Right kidney (tissue), 1 donor: ENCODE results near the gene PRR19.

ENCODE experiments used
- DNase-seq: peaks from one replicate; pipeline ENCODE4 v3.0.0-alpha.2; 2016

Gene PRR19

DNA sequence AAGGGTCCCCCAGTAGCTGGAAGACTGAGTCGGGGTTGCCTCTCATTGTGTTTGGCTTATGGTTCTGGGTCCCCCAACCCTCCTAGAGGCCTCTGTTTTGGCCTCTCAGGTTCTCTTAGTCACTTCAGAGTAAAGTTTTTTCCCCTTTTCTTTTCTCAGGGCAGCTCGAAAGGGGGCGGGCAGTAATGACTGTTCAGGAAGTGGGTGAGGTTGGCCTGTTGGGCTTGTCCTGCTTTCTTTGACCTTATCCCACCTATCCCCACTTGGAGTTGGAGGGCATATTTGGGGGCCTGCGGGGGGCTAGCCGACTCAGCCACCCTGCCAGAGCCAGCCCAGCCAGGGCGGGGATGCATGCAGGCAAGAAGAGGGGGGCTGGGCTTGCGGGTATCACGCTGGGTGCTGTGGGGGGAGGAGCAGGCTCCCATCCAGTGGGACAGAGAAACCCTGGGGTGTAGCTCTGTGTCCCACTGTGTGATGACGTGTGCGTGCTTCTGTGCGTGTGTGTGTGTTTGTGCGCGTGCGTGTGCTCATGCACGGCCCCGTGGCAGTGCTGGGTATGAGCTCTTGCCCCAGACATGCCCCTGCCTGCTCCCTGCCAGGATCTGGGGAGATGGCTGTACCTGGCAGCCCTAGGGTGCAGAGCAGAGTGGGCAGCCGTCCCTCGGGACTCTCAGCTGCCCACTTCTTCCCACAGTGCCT, 31.4 kb upstream of the PRR19 start:
- DNase-seq, result no peak

DNA sequence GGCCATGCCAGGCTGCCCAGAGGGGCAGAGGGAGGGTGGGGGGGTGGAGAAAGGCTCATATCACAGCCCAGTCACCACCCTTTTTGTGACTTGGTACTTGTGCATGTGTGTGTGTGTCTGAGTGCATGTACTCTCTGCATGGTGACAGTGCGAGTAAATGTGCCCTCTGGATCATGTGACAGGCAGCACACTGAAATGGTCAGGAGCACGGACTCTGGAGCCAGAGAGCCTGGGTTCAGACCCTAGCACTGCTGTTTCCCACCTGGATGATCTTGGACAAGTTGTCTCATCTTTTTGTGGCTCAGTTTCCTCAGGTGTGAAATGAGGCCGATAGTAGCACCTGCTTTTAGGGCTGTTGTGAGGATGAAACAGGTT, 30.9 kb upstream of the PRR19 start:
- DNase-seq, result no peak

DNA sequence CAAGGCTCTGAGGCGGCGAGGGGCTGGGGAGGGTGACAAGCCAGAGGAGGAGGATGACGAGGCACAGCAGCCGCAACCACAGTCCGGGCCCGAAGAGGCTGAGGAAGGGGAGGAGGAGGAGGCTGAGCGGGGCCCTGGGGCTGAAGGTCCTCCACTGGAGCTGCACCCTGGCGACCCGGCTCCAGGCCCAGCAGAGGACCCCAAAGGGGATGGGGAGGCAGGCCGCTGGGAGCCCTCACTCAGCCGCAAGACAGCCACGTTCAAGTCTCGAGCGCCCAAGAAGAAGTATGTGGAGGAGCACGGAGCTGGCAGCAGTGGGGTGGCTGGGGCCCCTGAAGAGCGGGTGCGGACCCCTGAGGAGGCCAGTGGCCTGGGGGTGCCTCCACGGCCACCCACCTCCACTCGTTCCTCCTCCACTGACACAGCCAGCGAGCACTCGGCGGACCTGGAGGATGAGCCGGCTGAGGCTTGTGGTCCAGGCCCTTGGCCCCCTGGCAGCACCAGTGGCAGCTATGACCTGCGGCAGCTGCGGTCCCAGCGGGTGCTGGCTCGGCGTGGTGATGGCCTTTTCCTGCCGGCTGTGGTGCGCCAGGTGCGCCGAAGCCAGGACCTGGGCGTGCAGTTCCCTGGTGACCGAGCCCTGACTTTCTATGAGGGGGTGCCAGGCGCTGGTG, 29.9 kb upstream of the PRR19 start:
- no peak for DNase-seq

DNA sequence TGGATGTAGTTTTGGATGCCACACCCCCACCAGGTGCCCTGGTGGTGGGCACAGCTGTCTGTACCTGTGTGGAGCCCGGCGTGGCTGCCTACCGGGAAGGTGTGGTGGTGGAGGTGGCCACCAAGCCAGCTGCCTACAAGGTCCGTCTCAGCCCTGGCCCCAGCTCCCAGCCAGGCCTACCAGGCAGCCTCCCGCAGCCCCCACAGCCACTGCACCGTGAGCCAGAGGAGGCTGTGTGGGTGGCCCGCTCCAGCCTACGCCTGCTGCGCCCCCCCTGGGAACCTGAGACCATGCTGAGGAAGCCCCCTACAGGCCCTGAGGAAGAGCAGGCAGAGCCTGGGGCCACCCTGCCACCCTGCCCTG, 29.4 kb upstream of the PRR19 start:
- DNase-seq, result no peak

GRCh38 chr19:42272989-42273406, 28.9 kb upstream of the PRR19 start:
- DNase-seq, result no peak

DNA sequence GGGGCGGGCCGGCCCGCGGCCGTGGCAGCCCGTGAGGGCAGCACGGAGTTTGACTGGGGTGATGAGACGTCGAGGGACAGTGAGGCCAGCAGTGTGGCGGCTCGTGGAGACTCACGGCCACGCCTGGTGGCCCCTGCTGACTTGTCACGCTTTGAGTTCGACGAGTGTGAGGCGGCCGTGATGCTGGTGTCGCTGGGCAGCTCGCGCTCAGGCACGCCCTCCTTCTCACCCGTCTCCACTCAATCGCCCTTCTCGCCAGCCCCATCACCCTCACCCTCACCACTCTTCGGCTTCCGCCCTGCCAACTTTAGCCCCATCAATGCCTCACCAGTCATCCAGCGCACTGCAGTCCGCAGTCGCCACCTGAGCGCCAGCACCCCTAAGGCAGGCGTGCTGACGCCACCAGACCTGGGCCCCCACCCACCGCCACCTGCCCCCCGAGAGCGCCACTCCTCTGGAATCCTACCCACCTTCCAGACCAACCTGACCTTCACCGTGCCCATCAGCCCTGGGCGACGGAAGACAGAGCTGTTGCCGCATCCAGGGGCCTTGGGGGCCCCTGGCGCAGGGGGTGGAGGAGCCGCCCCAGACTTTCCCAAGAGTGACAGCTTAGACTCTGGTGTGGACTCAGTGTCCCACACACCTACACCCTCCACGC, 28.4 kb upstream of the PRR19 start:
- DNase-seq, result no peak

DNA sequence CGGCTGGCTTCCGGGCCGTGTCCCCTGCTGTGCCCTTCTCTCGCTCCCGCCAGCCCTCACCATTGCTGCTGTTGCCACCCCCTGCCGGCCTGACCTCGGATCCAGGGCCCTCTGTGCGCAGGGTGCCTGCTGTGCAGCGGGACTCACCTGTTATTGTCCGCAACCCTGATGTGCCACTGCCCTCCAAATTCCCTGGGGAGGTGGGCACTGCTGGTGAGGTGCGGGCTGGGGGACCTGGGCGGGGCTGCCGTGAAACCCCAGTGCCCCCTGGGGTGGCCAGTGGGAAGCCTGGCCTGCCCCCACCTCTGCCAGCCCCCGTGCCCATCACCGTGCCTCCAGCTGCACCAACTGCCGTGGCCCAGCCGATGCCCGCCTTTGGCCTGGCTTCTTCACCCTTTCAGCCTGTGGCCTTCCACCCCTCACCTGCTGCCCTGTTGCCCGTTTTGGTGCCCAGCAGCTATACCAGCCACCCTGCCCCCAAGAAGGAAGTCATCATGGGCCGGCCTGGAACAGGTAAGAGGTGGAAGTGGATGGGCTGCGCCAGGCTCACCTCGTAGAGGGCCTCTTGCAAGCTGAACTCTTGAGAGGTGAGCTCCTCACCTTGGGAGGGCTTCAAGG, 27.8 kb upstream of the PRR19 start:
- no peak for DNase-seq

DNA sequence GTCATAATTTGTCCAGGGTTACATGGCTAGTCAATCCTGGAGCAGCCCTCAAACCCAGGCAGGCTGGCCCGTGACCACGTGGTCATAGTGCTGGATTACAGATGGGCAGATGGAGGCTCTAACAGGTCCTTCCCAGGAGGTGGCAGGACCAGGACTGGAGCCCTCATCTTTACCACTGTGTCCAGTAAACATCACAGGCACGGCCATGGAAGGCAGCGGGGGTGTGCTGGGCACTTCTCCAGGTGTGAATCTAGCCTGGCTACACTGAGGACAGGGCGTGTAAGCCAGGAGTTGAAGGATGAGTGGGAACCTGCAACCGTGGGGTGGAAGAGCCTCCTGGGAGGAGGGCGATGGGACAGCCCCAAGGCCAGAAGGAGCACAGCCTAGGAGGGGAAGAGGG, 26.8 kb upstream of the PRR19 start:
- DNase-seq, result no peak

- no peak for DNase-seq
Observed at GRCh38 chr19:42275517-42275916, 26.4 kb upstream of the PRR19 start.

- no peak for DNase-seq
Observed at GRCh38 chr19:42276284-42276683, 25.6 kb upstream of the PRR19 start.

- no peak for DNase-seq
Observed at GRCh38 chr19:42276821-42277220, 25.1 kb upstream of the PRR19 start.

DNA sequence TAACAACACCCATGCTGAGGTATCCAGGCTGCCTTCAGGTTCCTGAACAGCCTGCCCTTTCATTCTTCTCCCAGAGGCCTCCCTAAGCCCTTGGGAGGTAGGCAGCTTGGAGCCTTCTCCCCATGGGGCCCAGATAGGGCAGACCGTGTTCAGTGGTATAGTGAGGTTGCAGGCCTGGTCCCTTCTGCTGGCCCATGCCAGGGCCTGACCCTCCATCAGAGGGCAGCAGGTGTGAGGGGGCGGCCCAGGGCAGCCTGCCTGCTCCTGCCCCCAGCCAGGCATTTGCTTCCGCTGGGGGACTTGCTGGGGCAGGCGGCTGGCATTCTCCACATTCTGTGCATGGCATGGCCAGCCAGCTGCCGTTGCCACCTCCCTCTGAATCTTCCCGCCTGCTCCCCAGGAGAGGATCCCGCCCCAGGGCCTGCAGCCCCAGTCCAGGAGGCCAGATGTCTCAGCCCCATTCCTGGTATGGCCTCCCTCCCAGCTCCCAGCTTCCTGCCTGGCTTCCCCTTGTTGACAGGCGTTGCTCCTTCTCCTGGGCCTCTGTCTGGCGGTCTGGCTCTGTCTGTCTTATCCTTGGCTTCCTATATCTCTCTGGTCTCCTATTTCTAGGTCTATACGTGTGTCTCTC, 24.0 kb upstream of the PRR19 start:
- DNase-seq, result no peak

GRCh38 chr19:42278452-42279154, 23.3 kb upstream of the PRR19 start:
- DNase-seq, result no peak

DNA sequence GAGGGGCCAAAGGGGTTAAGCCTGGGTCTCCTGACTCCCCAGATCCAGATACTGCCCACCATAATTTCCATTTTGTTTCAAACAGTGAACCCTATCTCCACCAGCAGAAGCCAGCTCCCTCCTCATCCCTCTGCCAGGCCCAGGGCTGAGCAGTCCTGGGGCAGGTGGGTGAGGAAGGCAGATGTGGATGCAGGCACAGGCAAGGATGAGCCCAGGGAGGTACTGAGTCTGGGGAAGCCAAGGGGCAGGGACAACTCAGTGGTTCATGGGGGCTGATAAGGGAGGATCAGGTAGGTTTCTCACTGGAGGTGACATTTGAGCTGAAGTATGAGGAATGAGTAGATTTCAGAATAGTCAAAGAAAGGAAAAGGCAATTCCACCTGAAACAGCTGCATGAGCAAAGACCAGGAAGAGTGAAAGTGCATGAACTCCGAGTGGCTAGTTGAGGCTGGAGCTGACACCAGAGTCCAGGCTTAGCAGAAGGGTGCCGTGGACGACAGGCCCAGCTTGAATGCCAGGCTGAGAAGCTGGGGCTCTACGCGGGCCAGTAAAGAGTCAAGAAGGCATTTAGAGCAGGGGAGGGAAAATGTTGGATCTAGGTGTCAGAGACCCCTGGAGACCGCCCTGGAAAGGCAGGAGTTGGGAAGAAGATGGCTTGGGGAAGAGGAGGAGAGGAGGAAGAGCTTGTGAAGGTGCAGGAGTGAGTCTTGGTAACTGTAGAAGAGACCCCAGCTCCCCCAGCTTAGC, 22.6 kb upstream of the PRR19 start:
- no peak for DNase-seq

DNA sequence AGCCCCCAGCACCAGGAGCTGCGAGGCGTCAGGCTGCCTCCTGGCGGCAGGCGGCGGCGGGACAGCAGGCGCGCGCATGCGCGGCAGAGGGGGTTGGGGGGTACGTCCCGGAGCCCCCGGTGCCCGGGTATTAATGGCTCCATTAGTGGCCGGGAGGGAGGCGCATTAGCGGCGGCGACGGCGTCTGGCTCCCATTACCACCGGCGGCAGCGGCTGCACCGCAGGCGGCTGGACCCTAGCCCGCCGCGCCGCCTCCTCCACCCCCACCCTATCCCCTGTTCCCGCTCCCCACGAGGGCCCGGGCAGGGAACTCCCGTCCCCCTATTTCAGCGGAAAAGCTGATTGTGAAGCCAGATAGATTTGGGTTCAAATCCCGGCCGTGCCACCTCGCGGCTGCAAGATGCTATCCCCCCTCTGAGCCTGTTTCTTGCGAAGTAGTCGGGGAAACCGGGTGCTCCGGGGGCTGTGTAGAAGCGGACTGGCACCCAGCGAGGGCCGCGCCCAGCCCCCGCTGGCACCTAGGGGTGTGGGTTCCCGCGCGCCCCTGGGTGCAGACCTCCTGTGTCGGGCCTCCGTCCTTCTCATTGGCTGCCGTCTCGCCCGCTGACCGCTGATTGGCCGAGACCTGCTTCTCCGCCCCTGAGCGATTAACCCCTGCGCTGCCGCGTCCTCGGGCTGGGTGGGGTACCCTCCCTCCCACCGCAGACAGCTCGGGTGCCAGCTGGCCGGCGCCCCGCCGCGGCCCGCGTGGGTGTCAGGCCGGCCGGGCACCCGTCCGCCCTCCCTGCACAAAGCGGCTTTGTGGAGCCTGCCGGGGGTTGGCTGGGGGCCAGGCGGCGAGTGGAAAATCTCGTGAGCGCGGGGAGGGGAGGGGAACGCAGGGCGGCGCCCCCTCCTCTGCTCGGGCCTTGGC, 21.8 kb upstream of the PRR19 start:
- DNase-seq, result peak; percentile 95

DNA sequence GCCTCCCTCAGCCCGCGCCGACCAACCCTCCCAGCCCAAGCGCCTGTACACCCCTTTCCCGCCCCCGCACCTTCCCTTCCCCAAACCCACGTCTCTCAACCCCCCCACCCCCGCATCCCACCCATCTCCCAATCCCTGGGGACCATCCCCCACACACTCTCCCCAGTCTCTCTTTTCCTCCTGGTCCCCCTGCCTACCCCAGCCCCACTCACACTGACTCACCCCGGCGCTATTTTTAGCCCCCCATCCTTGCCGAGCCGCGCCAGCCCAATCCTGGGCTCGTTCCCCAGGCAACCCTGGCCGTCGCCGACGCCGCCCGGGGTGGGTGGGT, 21.2 kb upstream of the PRR19 start:
- DNase-seq, result no peak

- DNase-seq, result peak; percentile 61
Observed at GRCh38 chr19:42281146-42281826, 20.6 kb upstream of the PRR19 start.

- no peak for DNase-seq
Observed at GRCh38 chr19:42281827-42282762, 19.8 kb upstream of the PRR19 start.

DNA sequence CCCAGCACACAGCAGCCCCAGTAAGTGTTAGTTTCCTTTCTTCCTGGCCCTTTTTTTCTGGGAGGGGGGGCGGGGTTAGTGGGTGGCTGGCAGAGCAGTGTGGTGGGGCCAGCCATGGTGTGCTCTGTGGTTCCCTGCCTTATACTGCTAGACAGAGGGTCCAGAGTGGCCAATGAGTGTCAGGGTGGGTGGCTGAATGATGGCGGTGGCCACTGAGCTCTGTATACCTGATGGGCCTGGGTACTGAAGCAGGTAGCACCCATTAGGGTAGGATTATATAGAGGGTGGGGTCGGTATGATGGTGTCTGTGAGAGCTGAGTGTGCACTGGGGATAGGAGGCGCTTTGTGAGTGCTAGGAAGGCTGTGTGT, 19.1 kb upstream of the PRR19 start:
- DNase-seq, result no peak
